OCI-LY7 (cell line): ENCODE data around the gene TAF4. TPM values are rescaled to one million over a fixed set of nuclear protein-coding genes. Genes with fewer than 3 reads are reported as not detected.

ENCODE experiments used
- BruUV-seq: library from RNA; stranded (reverse); fragments of 400-500 nt; replicated peaks from 2 replicates; lab custom pipeline; 2021; lab: Mats Ljungman, UMichigan
- CTCF ChIA-PET: fragments of 300-600 bp; sonication (Branson Sonifier 250); formaldehyde crosslinking; loops from one replicate; lab custom pipeline; 2022; ENCODE audit warnings: antibody characterized with exemption; ENCODE audit not compliant: unreplicated experiment; lab: Charles Lee
- POLR2A ChIA-PET: fragments of 300-600 bp; sonication (Branson Sonifier 250); formaldehyde crosslinking; loops from one replicate; lab custom pipeline; 2022; ENCODE audit warnings: antibody characterized with exemption; lab: Charles Lee
- DNase-seq: peaks from one replicate; pipeline ENCODE4 v3.0.0-alpha.2; 2015; ENCODE audit warnings: low spot score
- H2AFZ ChIP-seq: fragments of 200-600 bp; sonication (generic), shearing (Covaris generic); 2 replicates; pipeline ENCODE4 v1.6.1; 2014; ENCODE audit warnings: mild to moderate bottlenecking, antibody characterized with exemption, low read length, moderate library complexity
- H3K27ac ChIP-seq: fragments of 200-600 bp; sonication (generic); 2 replicates; pipeline ENCODE4 v1.5.1; 2014; ENCODE audit warnings: mixed run types, low read depth, mild to moderate bottlenecking, moderate library complexity, low read length, inconsistent platforms; ENCODE audit not compliant: poor library complexity, severe bottlenecking
- H3K36me3 ChIP-seq: fragments of 200-600 bp; sonication (generic); 2 replicates; pipeline ENCODE4 v1.6.1; 2014; ENCODE audit warnings: mild to moderate bottlenecking, antibody characterized with exemption, low read length, moderate library complexity, mixed read lengths; ENCODE audit not compliant: insufficient read depth
- H3K4me1 ChIP-seq: fragments of 200-600 bp; sonication (generic); 2 replicates; pipeline ENCODE4 v1.5.1; 2014; ENCODE audit warnings: mild to moderate bottlenecking, low read length; ENCODE audit not compliant: insufficient read depth, poor library complexity, severe bottlenecking
- H3K4me2 ChIP-seq: fragments of 200-600 bp; sonication (generic); 2 replicates; pipeline ENCODE4 v1.6.1; 2014; ENCODE audit warnings: mild to moderate bottlenecking, low read length
- H3K4me3 ChIP-seq: fragments of 200-600 bp; sonication (generic); 2 replicates; pipeline ENCODE4 v1.5.1; 2014; ENCODE audit warnings: mild to moderate bottlenecking, low read depth, low read length; ENCODE audit not compliant: poor library complexity, severe bottlenecking
- H3K79me2 ChIP-seq: fragments of 200-600 bp; sonication (generic); 2 replicates; pipeline ENCODE4 v1.6.1; 2016; ENCODE audit warnings: low read depth, mild to moderate bottlenecking, low read length, moderate library complexity, mixed read lengths; ENCODE audit not compliant: insufficient read depth
- H3K9me2 ChIP-seq: fragments of 200-600 bp; sonication (generic); 2 replicates; pipeline ENCODE4 v1.6.1; 2016; ENCODE audit warnings: mild to moderate bottlenecking, low read length, mixed read lengths; ENCODE audit not compliant: insufficient read depth
- H3K9me3 ChIP-seq: fragments of 200-600 bp; sonication (generic); 2 replicates; pipeline ENCODE4 v1.6.1; 2014; ENCODE audit warnings: mild to moderate bottlenecking, mixed run types, low read length, mixed read lengths
- H4K20me1 ChIP-seq: fragments of 200-600 bp; sonication (generic); 2 replicates; pipeline ENCODE4 v1.6.1; 2014; ENCODE audit warnings: mild to moderate bottlenecking, antibody characterized with exemption, low read length, moderate library complexity, mixed read lengths; ENCODE audit not compliant: insufficient read depth
- EZH2phosphoT487 ChIP-seq: fragments of 200-600 bp; sonication (generic); IDR thresholded peaks from 2 replicates; pipeline ENCODE4 v1.6.1; 2018; ENCODE audit warnings: low read depth, borderline replicate concordance, mild to moderate bottlenecking, mixed run types, antibody characterized with exemption, low read length, moderate library complexity, mixed read lengths
- intact Hi-C: fragments of 100-400 bp; cut with micrococcal nuclease; formaldehyde crosslinking; loops from one replicate; pipeline ENCODE4 v1.10.0; 2022; ENCODE audit not compliant: unreplicated experiment
- total RNA-seq, 2 experiments: library from RNA; depleted of rRNA in 1 of 2; stranded (reverse); fragments of >200 nt in 1 of 2; shearing (Covaris generic) in 1 of 2; gene quantifications; 2 replicates each; pipeline ENCODE4 v1.2.3, GENCODE V29; 2014 to 2022
- TF ChIP-seq, protein P1 (sequence below): fragments of 200-600 bp; sonication (generic); conservative IDR thresholded peaks from 2 replicates; pipeline ENCODE4 v1.5.1; 2014; ENCODE audit warnings: mild to moderate bottlenecking, antibody characterized with exemption, low read length, moderate library complexity, mixed read lengths

TAF4 gene
- total RNA-seq, 2 experiments from 2014 or later = 11.2 to 38.9 TPM

DNA sequence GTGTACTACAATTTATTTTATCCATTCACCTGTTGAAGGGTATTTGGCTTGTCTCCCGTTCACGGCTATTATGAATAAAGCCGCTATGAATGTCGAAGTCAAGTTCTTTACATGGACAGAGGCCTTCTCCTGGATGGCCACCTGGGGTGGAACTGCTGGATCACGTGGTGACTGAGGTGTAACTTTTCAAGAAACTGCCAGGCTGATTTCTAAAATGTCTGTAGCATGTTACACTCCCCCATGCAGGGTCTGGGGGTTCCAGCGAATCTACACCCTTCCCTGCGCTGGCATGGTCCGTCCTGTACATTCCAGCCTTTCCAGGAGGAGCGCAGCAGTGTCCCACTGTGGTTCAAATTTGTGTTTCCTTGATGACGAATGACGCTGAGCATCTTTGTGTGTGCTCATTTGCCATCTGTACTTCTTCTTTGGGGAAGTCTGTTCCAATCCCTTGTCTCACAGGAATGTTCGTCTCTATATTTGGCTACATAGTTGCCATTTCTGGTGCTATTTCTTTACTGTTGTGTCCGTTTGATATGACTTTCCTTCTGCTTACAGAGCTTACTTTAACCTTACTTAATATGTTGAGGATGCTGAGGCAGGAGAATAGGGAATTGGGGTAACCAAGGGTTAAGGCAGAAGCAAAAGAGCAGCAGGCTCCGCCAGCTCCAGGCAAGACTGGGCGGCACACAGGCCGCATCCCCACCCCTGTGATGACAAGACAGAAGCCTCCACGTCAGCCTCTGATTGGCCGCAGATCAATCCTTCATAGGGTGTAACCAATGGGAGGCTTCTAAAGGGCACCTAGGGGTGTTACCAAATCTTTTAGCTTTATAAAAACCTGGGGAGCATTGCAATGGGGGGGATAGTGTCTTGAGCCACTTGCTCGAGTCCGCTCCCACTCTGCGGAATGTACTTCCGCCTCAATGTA is 106.6 kb downstream of the TAF4 start:
- Histone ChIP-seq H3K4me1 (no peaks in the 10 kb centered on the region), H3K9me2 (no peaks in the 10 kb centered on the region), H3K9me3 (no peaks in the 10 kb centered on the region), H3K27ac (no peak overlapping the region), H2AFZ (no peak overlapping the region), H3K4me2 (no peak overlapping the region), H3K36me3 (no peaks in the 10 kb centered on the region), H4K20me1 (no peaks in the 10 kb centered on the region; the same call in 1 of the 2 replicates), H3K79me2 (no peaks in the 10 kb centered on the region), H3K4me3 (no peak overlapping the region)
- no TSS peak for BruUV-seq
- TF ChIP-seq, protein P1, sequence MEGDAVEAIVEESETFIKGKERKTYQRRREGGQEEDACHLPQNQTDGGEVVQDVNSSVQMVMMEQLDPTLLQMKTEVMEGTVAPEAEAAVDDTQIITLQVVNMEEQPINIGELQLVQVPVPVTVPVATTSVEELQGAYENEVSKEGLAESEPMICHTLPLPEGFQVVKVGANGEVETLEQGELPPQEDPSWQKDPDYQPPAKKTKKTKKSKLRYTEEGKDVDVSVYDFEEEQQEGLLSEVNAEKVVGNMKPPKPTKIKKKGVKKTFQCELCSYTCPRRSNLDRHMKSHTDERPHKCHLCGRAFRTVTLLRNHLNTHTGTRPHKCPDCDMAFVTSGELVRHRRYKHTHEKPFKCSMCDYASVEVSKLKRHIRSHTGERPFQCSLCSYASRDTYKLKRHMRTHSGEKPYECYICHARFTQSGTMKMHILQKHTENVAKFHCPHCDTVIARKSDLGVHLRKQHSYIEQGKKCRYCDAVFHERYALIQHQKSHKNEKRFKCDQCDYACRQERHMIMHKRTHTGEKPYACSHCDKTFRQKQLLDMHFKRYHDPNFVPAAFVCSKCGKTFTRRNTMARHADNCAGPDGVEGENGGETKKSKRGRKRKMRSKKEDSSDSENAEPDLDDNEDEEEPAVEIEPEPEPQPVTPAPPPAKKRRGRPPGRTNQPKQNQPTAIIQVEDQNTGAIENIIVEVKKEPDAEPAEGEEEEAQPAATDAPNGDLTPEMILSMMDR = no peak
- CTCF ChIA-PET = no interaction called here
- peak; percentile 8 for DNase-seq
- POLR2A ChIA-PET = no interaction called here
- intact Hi-C loops = no loop called here

DNA sequence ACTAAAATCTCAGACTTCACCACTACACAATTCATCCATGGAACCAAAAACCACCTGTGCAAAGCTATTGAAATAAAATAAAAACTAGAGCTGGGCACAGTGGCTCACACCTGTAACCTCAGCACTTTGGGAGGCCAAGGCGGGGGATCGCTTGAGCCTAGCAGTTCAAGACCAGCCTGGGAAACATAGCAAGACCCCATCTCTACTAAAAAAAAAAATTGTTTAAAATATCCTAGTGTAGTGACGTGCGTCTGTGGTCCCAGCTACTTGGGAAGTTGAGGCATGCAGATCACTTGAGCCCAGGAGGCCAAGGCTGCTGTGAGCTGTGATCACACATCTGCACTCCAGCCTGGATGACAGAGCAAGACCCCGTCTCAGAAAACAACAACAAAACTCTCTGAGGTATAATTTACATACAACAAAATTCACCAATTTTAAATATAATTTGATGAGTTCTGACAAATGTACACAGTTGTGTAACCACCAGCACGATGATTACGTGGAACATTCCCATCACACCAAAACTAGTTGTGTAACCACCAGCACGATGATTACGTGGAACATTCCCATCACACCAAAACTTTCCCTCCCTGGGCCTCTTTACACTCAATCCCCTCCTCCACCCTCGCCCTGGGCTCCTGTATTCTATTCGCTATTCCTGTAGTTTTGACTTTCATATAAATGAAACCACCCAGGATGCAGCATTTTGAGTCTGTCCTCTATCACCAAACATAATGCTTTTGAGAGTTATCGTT is 107.5 kb downstream of the TAF4 start:
- no peak overlapping the region for H3K4me3 ChIP-seq
- H3K9me3 ChIP-seq = no peaks in the 10 kb centered on the region
- H3K36me3 ChIP-seq = no peaks in the 10 kb centered on the region
- no peaks in the 10 kb centered on the region; the same call in 1 of the 2 replicates for H4K20me1 ChIP-seq
- H2AFZ ChIP-seq = no peak overlapping the region
- H3K4me2 ChIP-seq = no peak overlapping the region
- POLR2A ChIA-PET = no interaction called here
- H3K4me1 ChIP-seq = no peaks in the 10 kb centered on the region
- H3K9me2 ChIP-seq = no peaks in the 10 kb centered on the region
- intact Hi-C loops = no loop called here
- no TSS peak for BruUV-seq
- CTCF ChIA-PET = no interaction called here
- no peak for DNase-seq
- H3K27ac ChIP-seq = no peak overlapping the region
- TF ChIP-seq EZH2phosphoT487 = no peak
- TF ChIP-seq, protein P1 = no peak
- no peaks in the 10 kb centered on the region for H3K79me2 ChIP-seq
